HEK293T (cell line): ENCODE measurements around the gene TNIK.

ENCODE experiments used
- ARNT ChIP-seq: fragments of 450-650 bp; IDR thresholded peaks from 2 replicates; pipeline ENCODE4 v1.6.1; 2017; ENCODE audit warnings: mild to moderate bottlenecking
- CTBP1 ChIP-seq: fragments of 450-650 bp; IDR thresholded peaks from 2 replicates; pipeline ENCODE4 v1.6.1; 2016; ENCODE audit warnings: borderline replicate concordance
- ELF4 ChIP-seq: fragments of 450-650 bp; IDR thresholded peaks from 2 replicates; pipeline ENCODE4 v1.6.1; 2017; ENCODE audit warnings: antibody characterized with exemption
- FOXK2 ChIP-seq: fragments of 450-650 bp; IDR thresholded peaks from 2 replicates; pipeline ENCODE4 v1.6.1; 2016; ENCODE audit warnings: mild to moderate bottlenecking
- FOXM1 ChIP-seq: fragments of 450-650 bp; IDR thresholded peaks from 2 replicates; pipeline ENCODE4 v1.6.1; 2017; ENCODE audit warnings: mild to moderate bottlenecking, borderline replicate concordance
- HDGF ChIP-seq: fragments of 450-650 bp; IDR thresholded peaks from 2 replicates; pipeline ENCODE4 v1.6.1; 2017; ENCODE audit warnings: antibody characterized with exemption, borderline replicate concordance

GRCh38 chr3:171494457-171495109 is 34.4 kb upstream of the TNIK start:
- TF ChIP-seq FOXM1 (no peak), CTBP1 (no peak), ARNT (no peak), HDGF (no peak), FOXK2 (no peak), ELF4 (no peak)
